Lower leg skin (tissue), 4 donors: Measurements from ENCODE around the gene BARX2. TPM values are rescaled to one million over a fixed set of nuclear protein-coding genes. Genes with fewer than 3 reads are reported as not detected.

Experiments
- DNase-seq, 2 donors: peaks; one replicate each; pipeline ENCODE4 v3.0.0-alpha.2; 2019; ENCODE audit warnings: low spot score in 2 of 2
- H3K4me3 ChIP-seq: fragments of 200-600 bp; sonication (generic); 2 replicates; pipeline ENCODE4 v1.5.1; 2017; ENCODE audit warnings: mild to moderate bottlenecking, low read depth; ENCODE audit not compliant: poor library complexity, severe bottlenecking
- POLR2A ChIP-seq, 2 donors: fragments of 450-650 bp; IDR thresholded peaks; one replicate each; pipeline ENCODE4 v1.6.1; 2016 to 2017; ENCODE audit warnings: antibody characterized with exemption in 2 of 2, mild to moderate bottlenecking in 1 of 2, moderate library complexity in 1 of 2
- WGBS, 2 donors: methylation state at CpG; one replicate each; pipeline ENCODE4 v1.1.5; 2018; 5-methylcytosine and 5-hydroxymethylcytosine counted together
- intact Hi-C: fragments of 100-400 bp; cut with DNase I; formaldehyde crosslinking; loops from one replicate; pipeline ENCODE4 v1.15.0; 2023; ENCODE audit warnings: low total_unique reads
- total RNA-seq, 4 donors: library from RNA; depleted of rRNA; stranded (reverse); fragments of >200 nt; gene quantifications; one replicate each; pipeline ENCODE4 v1.1.0, GENCODE V29; 2016
- TF ChIP-seq, protein P1 (sequence below), 3 donors: fragments of 450-650 bp; IDR thresholded peaks; one replicate each; pipeline ENCODE4 v1.5.1; 2016; ENCODE audit warnings: antibody characterized with exemption in 3 of 3, mild to moderate bottlenecking in 3 of 3, moderate library complexity in 2 of 3

Gene BARX2
- total RNA-seq, 4 donors from 2014 or later: 9.4 to 31.1 (median 14.1) TPM

DNA sequence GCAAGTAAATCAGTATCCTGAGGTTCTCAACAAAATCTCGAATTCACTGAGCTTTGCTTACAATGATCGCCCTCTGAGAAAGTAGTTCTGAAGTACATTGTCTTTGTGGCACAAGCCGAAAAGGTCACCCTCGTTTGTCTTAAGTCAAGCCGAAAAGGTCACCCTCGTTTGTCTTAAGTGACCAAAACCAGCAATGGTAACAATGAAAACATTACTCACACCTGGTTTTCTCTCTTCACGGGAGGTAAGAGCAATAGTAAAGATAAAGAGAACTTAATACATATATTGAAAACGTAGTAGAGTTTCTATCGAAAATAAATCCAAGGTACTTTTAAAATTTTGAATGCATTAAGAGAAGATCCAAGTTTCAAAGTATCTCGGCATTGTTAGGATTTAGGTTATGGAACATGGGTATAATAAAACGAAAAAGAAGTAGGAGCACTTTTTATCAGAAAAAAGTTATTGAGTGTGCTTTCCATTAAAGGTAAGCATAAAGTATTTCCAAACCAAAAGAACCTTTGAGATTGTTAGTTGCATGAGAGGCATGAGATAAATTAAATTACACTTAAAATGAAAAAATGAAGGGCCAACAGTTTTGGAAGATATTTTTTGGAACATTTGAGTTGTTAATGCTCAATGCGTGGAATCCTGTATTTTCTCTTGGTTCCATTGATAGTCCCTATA lies 1.2 kb downstream of the BARX2 start:
- no peak for TF ChIP-seq POLR2A (IDR thresholded peaks at IDR 0.05)
- TF ChIP-seq, protein P1, sequence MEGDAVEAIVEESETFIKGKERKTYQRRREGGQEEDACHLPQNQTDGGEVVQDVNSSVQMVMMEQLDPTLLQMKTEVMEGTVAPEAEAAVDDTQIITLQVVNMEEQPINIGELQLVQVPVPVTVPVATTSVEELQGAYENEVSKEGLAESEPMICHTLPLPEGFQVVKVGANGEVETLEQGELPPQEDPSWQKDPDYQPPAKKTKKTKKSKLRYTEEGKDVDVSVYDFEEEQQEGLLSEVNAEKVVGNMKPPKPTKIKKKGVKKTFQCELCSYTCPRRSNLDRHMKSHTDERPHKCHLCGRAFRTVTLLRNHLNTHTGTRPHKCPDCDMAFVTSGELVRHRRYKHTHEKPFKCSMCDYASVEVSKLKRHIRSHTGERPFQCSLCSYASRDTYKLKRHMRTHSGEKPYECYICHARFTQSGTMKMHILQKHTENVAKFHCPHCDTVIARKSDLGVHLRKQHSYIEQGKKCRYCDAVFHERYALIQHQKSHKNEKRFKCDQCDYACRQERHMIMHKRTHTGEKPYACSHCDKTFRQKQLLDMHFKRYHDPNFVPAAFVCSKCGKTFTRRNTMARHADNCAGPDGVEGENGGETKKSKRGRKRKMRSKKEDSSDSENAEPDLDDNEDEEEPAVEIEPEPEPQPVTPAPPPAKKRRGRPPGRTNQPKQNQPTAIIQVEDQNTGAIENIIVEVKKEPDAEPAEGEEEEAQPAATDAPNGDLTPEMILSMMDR (IDR thresholded peaks at IDR 0.05): no peak
- intact Hi-C loops: loop anchor here (5.0 kb wide), 1 partner anchor 371 kb away; no protein-coding TSS in a partner anchor
- 63 to 66% methylated on average over 12 of the region's 12 CpGs for WGBS, 2 donors
- H3K4me3 ChIP-seq: no peak overlapping the region
- no peak for DNase-seq

DNA sequence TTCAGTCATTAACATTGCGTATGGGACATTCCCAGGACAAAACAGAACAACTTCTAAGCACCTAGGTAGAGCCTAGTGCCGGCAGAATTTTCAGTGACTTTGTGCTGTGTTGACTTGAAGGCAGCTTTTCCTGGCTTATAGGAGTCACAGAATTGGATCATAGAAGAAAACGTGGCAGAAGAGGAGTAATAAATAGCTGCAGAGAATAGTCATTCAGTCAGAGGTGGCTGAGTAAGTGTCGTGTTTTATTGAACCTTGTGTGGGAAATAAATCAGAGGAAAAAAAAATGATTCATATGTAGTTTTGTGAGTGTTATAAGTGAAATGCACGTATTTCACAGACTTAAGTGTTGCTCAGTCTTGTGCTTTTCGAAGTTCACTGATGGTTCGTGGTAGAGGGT lies 2.1 kb downstream of the BARX2 start:
- H3K4me3 ChIP-seq: no peak overlapping the region
- intact Hi-C loops: loop anchor here (5.0 kb wide), 1 partner anchor 370 kb away; no protein-coding TSS in a partner anchor
- TF ChIP-seq, protein P1 (IDR thresholded peaks at IDR 0.05): no peak
- TF ChIP-seq POLR2A (IDR thresholded peaks at IDR 0.05): no peak
- 74 to 79% methylated on average over 7 of the region's 7 CpGs for WGBS, 2 donors
- DNase-seq: no peak

GRCh38 chr11:129380413-129380812 lies 4.8 kb downstream of the BARX2 start:
- intact Hi-C loops: no loop called here
- WGBS, 2 donors: 43 to 61% methylated on average over 2 of the region's 2 CpGs
- DNase-seq: no peak
- no peak for TF ChIP-seq POLR2A (IDR thresholded peaks at IDR 0.05)
- TF ChIP-seq, protein P1 (IDR thresholded peaks at IDR 0.05): no peak
- H3K4me3 ChIP-seq: no peak overlapping the region

DNA sequence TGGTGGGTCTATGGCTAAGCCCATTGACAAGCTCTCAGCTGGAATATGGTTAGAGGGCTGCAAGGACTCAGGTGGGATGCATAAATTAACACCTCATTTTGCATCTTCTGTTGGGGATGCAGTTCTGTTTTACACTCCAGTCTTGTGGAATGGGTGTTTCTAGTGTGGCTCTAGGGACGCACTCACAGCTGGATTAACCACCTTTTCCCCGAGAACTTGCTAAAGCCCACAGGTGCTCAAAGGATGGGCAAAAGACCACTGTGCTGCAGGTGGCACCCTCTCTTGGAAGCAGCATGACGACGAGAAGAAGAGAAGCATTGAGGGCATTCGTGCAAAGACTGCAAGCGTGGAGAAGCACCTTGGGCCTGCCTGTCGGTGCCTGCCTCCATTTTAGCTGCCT lies 6.9 kb downstream of the BARX2 start:
- 82 to 85% methylated on average over 7 of the region's 7 CpGs for WGBS, 2 donors
- H3K4me3 ChIP-seq: no peak overlapping the region
- intact Hi-C loops: no loop called here
- no peak for DNase-seq
- TF ChIP-seq, protein P1 (IDR thresholded peaks at IDR 0.05): no peak

- H3K4me3 ChIP-seq: no peak overlapping the region
- 32 to 37% methylated on average over 3 of the region's 3 CpGs for WGBS, 2 donors
- intact Hi-C loops: no loop called here
- no peak for TF ChIP-seq POLR2A (IDR thresholded peaks at IDR 0.05)
- TF ChIP-seq, protein P1 (IDR thresholded peaks at IDR 0.05): no peak
- DNase-seq: no peak
Observed at GRCh38 chr11:129383060-129383459, 7.4 kb downstream of the BARX2 start.

DNA sequence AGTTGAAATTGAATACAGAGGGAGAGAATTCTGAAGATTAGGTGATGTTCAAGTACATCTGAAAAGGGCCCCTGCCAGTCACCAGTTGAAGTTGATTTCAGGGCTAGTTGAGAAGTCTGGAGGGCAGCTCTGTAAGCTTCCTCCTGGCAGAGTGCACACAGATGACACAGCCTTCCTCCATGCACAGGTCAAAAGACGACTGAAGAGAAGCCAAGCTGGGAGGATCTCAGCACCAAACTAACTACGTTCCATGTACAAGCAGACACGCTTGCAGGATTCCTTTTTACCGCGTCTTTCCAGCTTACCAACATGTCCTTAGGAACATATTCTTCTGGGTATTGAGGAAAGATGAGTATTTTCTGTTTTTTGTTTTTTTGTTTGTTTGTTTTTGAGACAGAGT lies 7.9 kb downstream of the BARX2 start:
- intact Hi-C loops: no loop called here
- TF ChIP-seq POLR2A (IDR thresholded peaks at IDR 0.05): no peak
- TF ChIP-seq, protein P1 (IDR thresholded peaks at IDR 0.05): no peak
- 53 to 56% methylated on average over 5 of the region's 5 CpGs for WGBS, 2 donors
- H3K4me3 ChIP-seq: no peak overlapping the region
- DNase-seq: no peak
